Stimulated activated CD4-positive, alpha-beta T cell treated with anti-CD3 and anti-CD28 coated beads, Interleukin-4, amount 100 ng/mL, for 48 hours (primary cell): Measurements from ENCODE around the gene DNAAF9.

Source experiments
- DNase-seq, 2 donors: peaks; one replicate each; pipeline ENCODE4 v3.0.0-alpha.2; 2020; ENCODE audit warnings: low read depth in 2 of 2

The DNAAF9 gene

GRCh38 chr20:3371754-3372153 lies 35.7 kb downstream of the DNAAF9 start:
- DNase-seq = no peak

- DNase-seq = no peak
Measured at GRCh38 chr20:3367089-3367488, 40.4 kb downstream of the DNAAF9 start.

GRCh38 chr20:3364323-3365013 lies 43.0 kb downstream of the DNAAF9 start:
- no peak for DNase-seq

GRCh38 chr20:3360752-3361151 lies 46.7 kb downstream of the DNAAF9 start:
- no peak for DNase-seq

GRCh38 chr20:3358676-3359340 lies 48.7 kb downstream of the DNAAF9 start:
- no peak for DNase-seq
